AG10803 (cell line): ENCODE measurements around the gene FANCE.

Experiments
- DNase-seq: peaks from one replicate; pipeline ENCODE4 v3.0.0; 2010; ENCODE audit warnings: low read depth
- H3K4me3 ChIP-seq: 2 replicates; pipeline ENCODE4 v1.5.1; 2011; ENCODE audit warnings: mild to moderate bottlenecking, low read length, control low read depth
- CTCF ChIP-seq: conservative IDR thresholded peaks from 2 replicates; pipeline ENCODE4 v1.5.1; 2011; ENCODE audit warnings: mild to moderate bottlenecking, low read length, control low read depth, inconsistent platforms

Gene FANCE

GRCh38 chr6:35454391-35455110, 2.4 kb downstream of the FANCE start:
- no peak for TF ChIP-seq CTCF
- H3K4me3 ChIP-seq: no peak overlapping the region
- DNase-seq: peak; percentile 31

- no peak overlapping the region for H3K4me3 ChIP-seq
- DNase-seq: no peak
- TF ChIP-seq CTCF: no peak
Measured at GRCh38 chr6:35457907-35458306, 5.8 kb downstream of the FANCE start.

- H3K4me3 ChIP-seq: no peak overlapping the region
- no peak for DNase-seq
- no peak for TF ChIP-seq CTCF
Measured at GRCh38 chr6:35461270-35461669, 9.1 kb downstream of the FANCE start.

- TF ChIP-seq CTCF: no peak
- DNase-seq: no peak
- no peak overlapping the region for H3K4me3 ChIP-seq
Measured at GRCh38 chr6:35463292-35463691, 11.2 kb downstream of the FANCE start.

GRCh38 chr6:35465646-35466045, 13.5 kb downstream of the FANCE start:
- no peak for TF ChIP-seq CTCF
- no peak for DNase-seq
- no peak overlapping the region for H3K4me3 ChIP-seq

GRCh38 chr6:35468181-35468979, 16.2 kb downstream of the FANCE start, which contains the start of gene RPL10A:
Gene RPL10A, plus strand, starts transcription at chr6:35468401. Its CDS starts 34 bp downstream, at chr6:35468435.
- DNase-seq: peak; percentile 95
- peak within 1 kb of the TSS; percentile 86 for H3K4me3 ChIP-seq
- peak; percentile 83 for TF ChIP-seq CTCF
